ENCODE measurements around the gene HEMK1.

GRCh38 chr3:50626401-50626800 is 57.1 kb downstream of the HEMK1 start:
- no peak for TF ChIP-seq CTCF (IDR thresholded peaks at IDR 0.05)
- no peak for TF ChIP-seq EP300 (IDR thresholded peaks at IDR 0.05)
- TF ChIP-seq POLR2A (IDR thresholded peaks at IDR 0.05) = no peak
- no peak for TF ChIP-seq POLR2AphosphoS5 (IDR thresholded peaks at IDR 0.05)

Data from upper lobe of left lung (tissue), 4 donors.